IPS DF 6.9 (cell line): ENCODE data around the gene PTGIS.
"Not testable (repeated sequence)": the region's sequence is repeated elsewhere in the genome, so short reads cannot be mapped to it uniquely, and the experiment has no call there.

Experiments used
- DNase-seq: peaks from one replicate; pipeline ENCODE4 v3.0.0-alpha.2; 2013; ENCODE audit warnings: low read depth, low spot score
- H3K27ac ChIP-seq: one replicate; pipeline ENCODE4 v1.5.1; 2013; ENCODE audit warnings: low read length, control low read depth
- H3K27me3 ChIP-seq: 2 replicates; pipeline ENCODE4 v1.6.1; 2013; ENCODE audit warnings: mild to moderate bottlenecking, low read length; ENCODE audit not compliant: control insufficient read depth, insufficient read depth
- H3K36me3 ChIP-seq: 2 replicates; pipeline ENCODE4 v1.6.1; 2013; ENCODE audit warnings: low read length; ENCODE audit not compliant: control insufficient read depth, insufficient read depth
- H3K4me1 ChIP-seq: 2 replicates; pipeline ENCODE4 v1.6.1; 2013; ENCODE audit warnings: low read length; ENCODE audit not compliant: control insufficient read depth, insufficient read depth
- H3K4me3 ChIP-seq: 2 replicates; pipeline ENCODE4 v1.5.1; 2013; ENCODE audit warnings: mild to moderate bottlenecking, low read length
- H3K9me3 ChIP-seq: 2 replicates; pipeline ENCODE4 v1.6.1; 2013; ENCODE audit warnings: low read length, inconsistent platforms; ENCODE audit not compliant: control insufficient read depth, insufficient read depth
- WGBS: extraction: QIAGEN DNeasy Blood & Tissue Kit; methylation state at CpG from one replicate; pipeline ENCODE4 v1.1.7; 2013; ENCODE audit warnings: mixed read lengths, missing lambda C conversion rate; ENCODE audit not compliant: insufficient read length, insufficient coverage; 5-methylcytosine and 5-hydroxymethylcytosine counted together

Gene PTGIS

DNA sequence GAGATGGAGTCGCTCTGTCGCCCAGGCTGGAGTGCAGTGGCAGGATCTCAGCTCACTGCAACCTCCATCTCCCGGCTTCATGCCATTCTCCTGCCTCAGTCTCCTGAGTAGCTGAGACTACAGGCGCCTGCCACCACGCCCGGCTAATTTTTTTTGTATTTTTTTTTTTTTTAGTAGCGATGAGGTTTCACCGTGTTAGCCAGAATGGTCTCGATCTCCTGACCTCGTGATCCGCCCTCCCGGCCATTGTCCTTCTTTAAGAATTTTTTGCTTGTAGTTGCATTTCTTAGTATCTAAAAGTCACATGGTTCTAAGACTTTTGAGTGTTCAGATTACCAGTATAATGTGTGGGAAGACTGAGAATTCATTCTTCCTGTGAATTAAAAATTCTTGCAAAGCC is 2.9 kb downstream of the PTGIS start:
- not testable (repeated sequence) for H3K4me3 ChIP-seq, H3K9me3 ChIP-seq, DNase-seq, H3K27ac ChIP-seq, H3K36me3 ChIP-seq, H3K4me1 ChIP-seq, H3K27me3 ChIP-seq
- WGBS = no CpG with 5 or more reads among the region's 12 CpGs

DNA sequence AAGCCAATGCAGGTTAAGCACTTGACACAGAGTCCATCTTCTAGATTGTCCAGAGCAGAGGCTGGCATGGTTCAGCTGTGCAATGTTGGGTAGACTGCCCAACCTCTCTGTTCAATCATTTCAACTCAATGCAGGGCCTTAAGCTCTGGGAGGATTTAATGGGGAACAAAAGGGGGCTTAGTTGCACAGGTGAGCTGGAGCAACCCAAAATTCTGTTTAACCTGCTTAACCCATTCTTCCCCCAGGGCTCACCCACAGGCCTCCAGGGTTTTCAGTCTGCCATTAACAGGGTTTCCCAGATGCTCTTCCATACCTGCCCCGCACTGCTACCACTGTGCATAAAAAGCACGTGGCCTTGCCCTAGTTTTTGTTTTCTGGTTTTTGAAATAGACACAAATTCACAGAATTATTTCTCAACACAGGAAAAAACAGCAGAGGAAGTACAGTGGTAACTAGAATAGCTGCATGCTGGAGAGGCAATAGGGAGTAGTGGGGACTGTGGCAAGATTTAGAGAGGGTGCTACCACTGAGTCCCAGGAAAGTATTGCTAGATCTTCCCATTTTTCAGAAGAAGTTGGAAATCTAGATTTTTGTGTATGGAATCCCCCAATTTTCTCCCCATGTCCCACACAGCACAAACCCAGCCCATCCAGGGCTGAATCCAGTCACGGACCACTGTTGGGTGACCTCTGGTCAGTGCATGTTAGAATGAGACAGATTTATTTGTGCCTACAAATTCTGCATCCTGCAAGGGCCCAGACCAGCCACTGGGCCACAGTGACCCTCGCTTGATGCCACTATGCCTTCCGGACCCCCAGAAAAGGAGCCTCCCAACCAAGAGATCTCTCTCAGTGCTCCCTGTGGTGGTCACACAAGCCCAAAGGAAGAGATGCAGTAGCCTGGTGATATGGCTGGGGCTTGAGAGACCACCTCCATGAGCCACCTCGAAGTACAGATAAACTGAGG is 4.6 kb downstream of the PTGIS start:
- Histone ChIP-seq H3K36me3 (no peaks in the 10 kb centered on the region), H3K4me1 (no peaks in the 10 kb centered on the region), H3K9me3 (no peaks in the 10 kb centered on the region), H3K4me3 (no peak overlapping the region), H3K27ac (no peak overlapping the region), H3K27me3 (no peaks in the 10 kb centered on the region)
- WGBS = no CpG with 5 or more reads among the region's 6 CpGs
- DNase-seq = no peak

DNA sequence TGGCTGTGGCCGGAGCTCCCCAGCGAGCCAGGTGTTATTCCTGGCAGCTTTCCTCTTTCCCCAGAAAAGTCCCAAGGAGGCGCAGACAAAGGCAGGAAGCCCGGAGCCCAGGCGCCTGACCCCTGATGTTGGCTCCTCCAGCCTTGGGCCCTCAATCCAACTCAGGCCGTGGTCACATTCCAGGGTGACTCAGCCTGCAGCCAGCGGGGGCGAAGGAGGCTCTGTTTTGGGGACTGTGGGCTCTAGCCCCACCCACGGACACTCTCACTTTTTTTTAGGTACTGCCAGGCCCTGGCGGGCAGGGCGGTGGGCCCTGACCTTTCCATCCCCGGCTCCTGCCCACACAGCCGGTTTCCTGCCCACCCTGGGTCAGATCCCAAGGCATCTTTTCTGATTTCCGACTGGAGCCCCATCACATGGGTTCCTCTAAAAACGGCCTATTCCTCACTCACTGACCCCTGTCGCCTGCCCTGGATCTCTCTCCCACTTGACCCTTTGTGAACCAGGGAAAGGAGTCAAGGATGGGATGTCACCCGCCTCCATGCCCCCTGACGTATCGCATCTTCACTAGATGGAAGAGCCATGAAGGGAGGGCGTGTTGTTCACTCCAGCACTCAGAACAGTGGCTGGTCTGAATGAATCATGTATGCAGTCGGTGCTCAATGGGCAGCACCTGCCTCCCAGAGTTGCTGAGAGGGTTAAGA is 5.5 kb downstream of the PTGIS start:
- H3K27me3 ChIP-seq = no peaks in the 10 kb centered on the region
- no CpG with 5 or more reads among the region's 21 CpGs for WGBS
- H3K27ac ChIP-seq = no peak overlapping the region
- no peaks in the 10 kb centered on the region for H3K9me3 ChIP-seq
- DNase-seq = no peak
- no peaks in the 10 kb centered on the region for H3K4me1 ChIP-seq
- no peaks in the 10 kb centered on the region for H3K36me3 ChIP-seq
- no peak overlapping the region for H3K4me3 ChIP-seq

DNA sequence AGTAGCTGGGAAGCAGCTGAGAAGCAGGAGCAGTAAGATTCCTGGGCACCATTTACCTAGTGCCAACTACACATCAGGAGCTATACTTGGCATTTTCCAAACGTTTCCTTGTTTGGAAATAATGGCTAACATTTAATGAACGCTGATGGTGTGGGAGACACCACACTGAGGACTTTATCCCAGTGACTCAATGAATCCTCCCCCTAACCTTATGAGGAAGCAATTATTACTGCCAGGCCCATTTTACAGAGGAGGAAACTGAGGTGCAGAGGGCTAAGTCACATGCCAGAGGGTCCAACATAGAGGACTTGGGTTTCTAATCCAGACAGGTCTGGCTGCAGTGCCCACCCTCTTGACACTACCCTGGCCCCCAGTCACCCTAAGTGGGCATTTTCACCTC is 6.1 kb downstream of the PTGIS start:
- no peak overlapping the region for H3K4me3 ChIP-seq

DNA sequence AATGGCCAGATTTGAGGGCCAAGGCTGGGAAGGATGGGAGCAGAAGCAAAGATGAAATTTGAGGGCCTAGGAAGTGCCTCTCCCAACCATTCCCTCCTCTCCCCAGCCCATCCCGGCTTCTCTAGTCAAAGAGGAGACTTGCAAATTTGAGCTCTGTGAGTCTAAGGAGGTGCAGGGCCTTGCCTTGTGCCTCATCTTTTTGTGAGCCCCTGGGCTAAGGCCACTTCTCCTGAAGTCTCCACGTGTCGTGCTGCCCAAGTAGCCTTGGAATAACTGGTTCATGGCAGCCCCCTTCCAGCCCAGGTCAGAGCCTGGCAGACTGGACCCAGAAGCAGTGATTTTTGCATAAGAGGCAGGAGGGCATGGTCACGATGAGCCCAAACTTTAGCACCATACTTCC is 6.7 kb downstream of the PTGIS start:
- no CpG with 5 or more reads among the region's 4 CpGs for WGBS

More for the DNA sequence above, 6.1 kb downstream of the PTGIS start:
- WGBS = no CpG with 5 or more reads among the region's 2 CpGs
- H3K36me3 ChIP-seq = no peaks in the 10 kb centered on the region
- DNase-seq = no peak
- no peaks in the 10 kb centered on the region for H3K4me1 ChIP-seq
- no peak overlapping the region for H3K27ac ChIP-seq
- no peaks in the 10 kb centered on the region for H3K27me3 ChIP-seq
- H3K9me3 ChIP-seq = no peaks in the 10 kb centered on the region

DNA sequence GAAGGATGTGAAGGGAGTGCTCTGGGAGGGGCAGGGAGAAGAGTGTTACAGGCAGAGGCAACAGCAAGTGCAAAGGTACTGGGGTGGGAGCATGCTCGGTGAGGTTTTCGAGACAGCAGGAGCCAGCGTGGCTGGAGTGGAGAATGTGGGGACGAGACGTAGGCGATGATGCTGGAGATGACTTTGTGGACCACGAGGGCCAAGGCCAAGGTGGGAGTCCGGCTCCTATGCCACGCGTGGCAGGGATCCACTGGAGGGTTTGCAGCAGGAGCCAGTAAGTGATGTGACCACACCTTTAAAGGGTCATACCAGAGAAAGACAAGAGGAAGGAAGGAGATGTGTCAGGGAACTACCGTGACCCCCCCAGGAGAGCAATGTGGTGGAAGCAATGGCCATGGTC is 7.3 kb downstream of the PTGIS start:
- no peaks in the 10 kb centered on the region for H3K27me3 ChIP-seq
- no peaks in the 10 kb centered on the region for H3K36me3 ChIP-seq
- no CpG with 5 or more reads among the region's 11 CpGs for WGBS
- H3K27ac ChIP-seq = no peak overlapping the region
- H3K9me3 ChIP-seq = no peaks in the 10 kb centered on the region
- no peaks in the 10 kb centered on the region for H3K4me1 ChIP-seq
- DNase-seq = no peak
- no peak overlapping the region for H3K4me3 ChIP-seq

More for the DNA sequence above, 6.7 kb downstream of the PTGIS start:
- Histone ChIP-seq H3K27ac (no peak overlapping the region), H3K4me3 (no peak overlapping the region), H3K36me3 (no peaks in the 10 kb centered on the region), H3K27me3 (no peaks in the 10 kb centered on the region), H3K9me3 (no peaks in the 10 kb centered on the region), H3K4me1 (no peaks in the 10 kb centered on the region)
- no peak for DNase-seq

DNA sequence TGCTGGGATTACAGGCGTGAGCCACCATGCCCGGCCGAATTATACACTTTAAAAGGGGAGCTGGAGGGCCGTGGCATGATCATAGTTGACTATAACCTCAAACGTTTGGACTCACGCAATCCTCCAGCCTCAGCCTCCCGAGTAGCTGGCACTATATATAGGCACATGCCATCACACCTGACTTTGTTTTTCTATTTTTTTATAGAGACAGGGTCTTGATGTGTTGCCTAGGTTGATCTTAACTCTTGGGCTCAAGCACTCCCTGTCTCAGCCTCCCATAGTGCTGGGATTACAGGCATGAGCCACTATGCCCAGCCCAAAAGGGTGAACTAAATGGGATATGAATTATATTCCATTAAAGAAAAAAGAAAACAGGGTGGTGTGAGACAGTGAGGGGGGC is 7.8 kb downstream of the PTGIS start:
- H3K9me3 ChIP-seq = no peaks in the 10 kb centered on the region
- WGBS = no CpG with 5 or more reads among the region's 7 CpGs
- no peaks in the 10 kb centered on the region for H3K27me3 ChIP-seq
- no peak overlapping the region for H3K4me3 ChIP-seq
- no peak for DNase-seq
- H3K27ac ChIP-seq = no peak overlapping the region
- H3K4me1 ChIP-seq = no peaks in the 10 kb centered on the region
- no peaks in the 10 kb centered on the region for H3K36me3 ChIP-seq

DNA sequence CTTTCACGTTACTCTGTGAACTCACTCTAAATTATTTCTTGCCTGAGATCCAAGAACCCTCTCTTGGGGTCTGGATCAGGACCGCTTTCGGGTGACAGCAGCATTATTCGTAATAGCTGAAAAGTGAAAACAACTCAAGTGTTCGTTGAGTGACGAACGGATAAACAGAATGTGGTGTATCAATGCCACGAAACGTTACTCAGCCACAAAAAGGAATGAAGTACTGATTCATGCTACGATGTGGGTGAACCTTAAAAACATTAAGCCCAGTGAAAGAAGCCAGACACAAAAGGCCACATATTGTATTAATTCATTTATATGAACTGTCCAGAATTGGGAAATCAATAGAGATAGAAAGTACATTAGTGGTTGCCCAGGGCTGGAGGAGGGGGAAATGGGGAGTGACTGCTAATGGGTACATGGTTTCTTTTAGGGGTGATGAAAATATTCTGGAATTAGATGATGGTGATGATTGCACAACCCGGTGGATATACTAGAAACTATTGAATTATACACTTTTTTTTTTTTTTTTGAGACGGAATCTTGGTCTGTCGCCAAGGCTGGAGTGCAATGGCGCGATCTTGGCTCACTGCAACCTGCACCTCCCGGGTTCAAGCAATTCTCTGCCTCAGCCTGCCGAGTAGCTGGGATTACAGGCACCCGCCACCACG is 8.4 kb downstream of the PTGIS start:
- no peaks in the 10 kb centered on the region for H3K9me3 ChIP-seq
- H3K36me3 ChIP-seq = no peaks in the 10 kb centered on the region
- no peaks in the 10 kb centered on the region for H3K4me1 ChIP-seq
- no peak for DNase-seq
- H3K4me3 ChIP-seq = no peak overlapping the region
- WGBS = no CpG with 5 or more reads among the region's 19 CpGs
- H3K27ac ChIP-seq = no peak overlapping the region
- H3K27me3 ChIP-seq = no peaks in the 10 kb centered on the region

DNA sequence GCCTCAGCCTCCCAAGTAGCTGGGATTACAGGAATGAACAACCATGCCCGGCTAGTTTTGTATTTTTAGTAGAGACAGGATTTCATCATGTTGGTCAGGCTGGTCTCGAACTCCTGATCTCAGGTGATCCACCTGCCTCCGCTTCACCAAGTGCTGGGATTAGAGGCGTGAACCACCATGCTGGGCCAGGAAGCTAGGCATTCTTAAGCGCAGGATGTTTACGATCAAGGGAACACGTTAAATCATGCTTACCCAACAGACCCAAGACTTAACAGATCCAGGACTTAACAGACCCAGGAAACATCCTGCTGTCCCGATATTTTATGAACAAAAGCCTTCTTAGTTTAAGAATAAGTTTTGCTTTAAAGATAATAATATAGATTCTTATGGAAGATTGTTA is 9.1 kb downstream of the PTGIS start:
- H3K36me3 ChIP-seq = no peaks in the 10 kb centered on the region
- no peaks in the 10 kb centered on the region for H3K27me3 ChIP-seq
- H3K4me1 ChIP-seq = no peaks in the 10 kb centered on the region
- no CpG with 5 or more reads among the region's 8 CpGs for WGBS
- no peaks in the 10 kb centered on the region for H3K9me3 ChIP-seq
- no peak overlapping the region for H3K4me3 ChIP-seq
- no peak overlapping the region for H3K27ac ChIP-seq
- DNase-seq = no peak

DNA sequence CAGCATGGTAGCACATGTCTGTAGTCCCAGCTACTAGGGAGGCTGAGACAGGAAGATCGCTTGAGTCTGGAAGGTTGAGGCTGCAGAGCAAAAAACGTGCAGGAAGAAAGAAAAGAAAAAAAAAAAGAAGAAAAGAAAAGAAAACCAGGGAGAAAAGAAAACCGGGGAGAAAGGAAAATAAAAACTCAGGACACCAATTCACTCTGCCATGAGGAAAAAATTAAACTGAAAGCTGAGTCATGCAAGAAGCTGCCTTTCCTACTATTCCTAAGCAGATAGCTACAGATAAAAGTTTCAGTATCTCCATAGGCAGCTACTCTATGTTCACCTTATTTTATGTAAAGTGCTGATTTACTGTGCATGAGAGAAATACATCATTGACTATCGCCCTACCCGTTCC is 10.5 kb downstream of the PTGIS start:
- no peaks in the 10 kb centered on the region for H3K9me3 ChIP-seq
- WGBS = no CpG with 5 or more reads among the region's 5 CpGs
- DNase-seq = no peak
- H3K4me3 ChIP-seq = no peak overlapping the region
- H3K27ac ChIP-seq = no peak overlapping the region
- H3K27me3 ChIP-seq = no peaks in the 10 kb centered on the region
- H3K36me3 ChIP-seq = no peaks in the 10 kb centered on the region
- H3K4me1 ChIP-seq = no peaks in the 10 kb centered on the region
